GM21526 (cell line): ENCODE data around the gene PRRX1.

ENCODE experiments used
- ATAC-seq: cut with Tn5 transposase; IDR thresholded peaks from one replicate; pipeline ENCODE4 v1.9.1; 2021; ENCODE audit warnings: moderate library complexity; ENCODE audit not compliant: unreplicated experiment, low FRiP score

The PRRX1 gene

GRCh38 chr1:170685166-170685565 is 21.2 kb downstream of the PRRX1 start:
- ATAC-seq = no peak

GRCh38 chr1:170686291-170686690 is 22.4 kb downstream of the PRRX1 start:
- no peak for ATAC-seq

GRCh38 chr1:170687621-170688020 is 23.7 kb downstream of the PRRX1 start:
- ATAC-seq = no peak

- ATAC-seq = no peak
Measured at GRCh38 chr1:170691258-170691657, 27.3 kb downstream of the PRRX1 start.

GRCh38 chr1:170692866-170693575 is 29.1 kb downstream of the PRRX1 start:
- no peak for ATAC-seq

GRCh38 chr1:170694172-170694926 is 30.4 kb downstream of the PRRX1 start:
- ATAC-seq = no peak

- ATAC-seq = no peak
Measured at GRCh38 chr1:170695955-170696590, 32.1 kb downstream of the PRRX1 start.

GRCh38 chr1:170696591-170697290 is 32.8 kb downstream of the PRRX1 start:
- ATAC-seq = no peak

- no peak for ATAC-seq
Measured at GRCh38 chr1:170697316-170697715, 33.4 kb downstream of the PRRX1 start.

GRCh38 chr1:170698301-170699275 is 34.7 kb downstream of the PRRX1 start:
- ATAC-seq = no peak

- ATAC-seq = no peak
Measured at GRCh38 chr1:170699696-170700095, 35.8 kb downstream of the PRRX1 start.

GRCh38 chr1:170700842-170701615 is 37.1 kb downstream of the PRRX1 start:
- no peak for ATAC-seq

- no peak for ATAC-seq
Measured at GRCh38 chr1:170701962-170702361, 38.0 kb downstream of the PRRX1 start.

- no peak for ATAC-seq
Measured at GRCh38 chr1:170703591-170703990, 39.7 kb downstream of the PRRX1 start.

GRCh38 chr1:170704256-170704655 is 40.3 kb downstream of the PRRX1 start:
- ATAC-seq = no peak

GRCh38 chr1:170705981-170706380 is 42.0 kb downstream of the PRRX1 start:
- ATAC-seq = no peak

- ATAC-seq = no peak
Measured at GRCh38 chr1:170707117-170707516, 43.2 kb downstream of the PRRX1 start.

- no peak for ATAC-seq
Measured at GRCh38 chr1:170707959-170708655, 44.2 kb downstream of the PRRX1 start.
